GM21723 (cell line): Measurements from ENCODE around the gene SH3RF3.
A peak's percentile ranks its signal among the peaks of the same experiment; 100 is the strongest.

Experiments
- ATAC-seq: cut with Tn5 transposase; IDR thresholded peaks from one replicate; pipeline ENCODE4 v1.9.1; 2021; ENCODE audit warnings: mild to moderate bottlenecking, moderate library complexity; ENCODE audit not compliant: unreplicated experiment

The SH3RF3 gene

GRCh38 chr2:109233643-109234042 is 104.6 kb downstream of the SH3RF3 start:
- ATAC-seq: no peak

GRCh38 chr2:109234355-109234754 is 105.3 kb downstream of the SH3RF3 start:
- no peak for ATAC-seq

GRCh38 chr2:109236147-109236546 is 107.1 kb downstream of the SH3RF3 start:
- ATAC-seq: no peak

GRCh38 chr2:109237792-109238191 is 108.8 kb downstream of the SH3RF3 start:
- no peak for ATAC-seq

- ATAC-seq: peak; percentile 91
Observed at GRCh38 chr2:109238580-109238979, 109.6 kb downstream of the SH3RF3 start.

GRCh38 chr2:109239720-109240119 is 110.7 kb downstream of the SH3RF3 start:
- ATAC-seq: no peak

- no peak for ATAC-seq
Observed at GRCh38 chr2:109242210-109242653, 113.2 kb downstream of the SH3RF3 start.

GRCh38 chr2:109242654-109243331 is 113.8 kb downstream of the SH3RF3 start:
- ATAC-seq: no peak

- ATAC-seq: no peak
Observed at GRCh38 chr2:109243526-109244303, 114.7 kb downstream of the SH3RF3 start.

GRCh38 chr2:109244304-109244582 is 115.2 kb downstream of the SH3RF3 start:
- no peak for ATAC-seq

- ATAC-seq: no peak
Observed at GRCh38 chr2:109244750-109245382, 115.9 kb downstream of the SH3RF3 start.

GRCh38 chr2:109246176-109246575 is 117.2 kb downstream of the SH3RF3 start:
- no peak for ATAC-seq

- no peak for ATAC-seq
Observed at GRCh38 chr2:109246616-109247015, 117.6 kb downstream of the SH3RF3 start.

- no peak for ATAC-seq
Observed at GRCh38 chr2:109247340-109247739, 118.3 kb downstream of the SH3RF3 start.

- no peak for ATAC-seq
Observed at GRCh38 chr2:109247812-109248211, 118.8 kb downstream of the SH3RF3 start.

- no peak for ATAC-seq
Observed at GRCh38 chr2:109248590-109248989, 119.6 kb downstream of the SH3RF3 start.

GRCh38 chr2:109253217-109253616 is 124.2 kb downstream of the SH3RF3 start:
- ATAC-seq: no peak

GRCh38 chr2:109254174-109254904 is 125.3 kb downstream of the SH3RF3 start:
- ATAC-seq: peak; percentile 66

GRCh38 chr2:109255654-109256053 is 126.6 kb downstream of the SH3RF3 start:
- ATAC-seq: no peak

- no peak for ATAC-seq
Observed at GRCh38 chr2:109256111-109256510, 127.1 kb downstream of the SH3RF3 start.

GRCh38 chr2:109256921-109257320 is 127.9 kb downstream of the SH3RF3 start:
- ATAC-seq: no peak
